Right ventricle myocardium superior (tissue), 1 donor: ENCODE measurements around the gene RFX4. TPM values are rescaled to one million over a fixed set of nuclear protein-coding genes. Genes with fewer than 3 reads are reported as not detected.

ENCODE experiments used
- ATAC-seq: fragments of 200-7000 bp; cut with Tn5 transposase; one replicate; pipeline ENCODE4 v1.9.1; 2020; ENCODE audit warnings: mild to moderate bottlenecking; ENCODE audit not compliant: poor library complexity
- DNase-seq: peaks from one replicate; pipeline ENCODE4 v3.0.0-alpha.2; 2020
- intact Hi-C: fragments of 100-400 bp; cut with DNase I; formaldehyde crosslinking; loops from one replicate; pipeline ENCODE4 v1.11.2; 2022
- total RNA-seq: library from RNA; stranded (reverse); fragmentation: NEBNext Ultra II Directional; extraction: Animal tissue kit (Norgen Biotek cat#: 25700); gene quantifications from one replicate; pipeline ENCODE4 v1.2.1, GENCODE V29; 2021
- donor health status: DM: no; HTN: yes; CAD: no; lungs with severe emphysema.

Gene RFX4
- total RNA-seq, 1 donor from 2014 or later, result not detected

DNA sequence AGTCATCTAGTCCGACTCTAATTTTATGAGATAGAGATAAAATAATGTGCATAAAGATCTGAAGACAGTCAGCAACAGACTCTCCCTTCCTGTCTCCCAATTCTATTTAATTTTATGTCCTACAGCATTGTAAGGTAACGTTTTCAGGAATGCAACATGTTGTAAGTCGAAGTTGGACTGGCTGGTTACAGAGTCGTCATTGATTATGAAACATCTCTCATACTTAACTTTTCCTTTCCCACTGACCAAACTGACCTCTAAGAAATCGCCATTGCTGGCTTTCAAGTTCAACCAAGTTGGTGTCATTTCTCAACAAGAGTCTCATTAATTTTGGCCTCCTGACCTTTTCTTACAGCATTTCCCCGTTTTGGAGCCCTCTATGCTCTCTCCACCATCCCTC, 186.7 kb downstream of the RFX4 start:
- no peak for DNase-seq
- no peak for ATAC-seq
- intact Hi-C loops, result no loop called here

DNA sequence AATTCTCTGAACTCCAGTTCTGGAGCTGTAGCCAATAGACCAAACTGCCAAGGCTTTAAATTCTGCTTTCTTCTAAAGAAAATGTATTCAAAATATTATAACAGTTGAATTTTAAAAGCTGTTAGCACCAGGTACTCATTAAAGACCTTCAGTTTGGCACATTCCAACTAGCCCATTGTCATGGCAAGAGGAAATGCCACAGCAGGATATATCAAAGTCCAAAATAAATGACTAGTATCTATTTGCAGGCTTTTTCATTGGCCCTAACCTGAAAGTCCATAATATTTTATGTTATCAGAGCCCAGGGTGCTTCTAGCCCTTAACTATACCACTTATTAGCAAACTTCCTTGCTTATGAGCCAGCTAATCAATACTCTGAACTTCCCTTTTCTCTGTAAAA, 188.6 kb downstream of the RFX4 start:
- intact Hi-C loops, result loop anchor here (5.0 to 10.0 kb wide), 2 partner anchors 71 to 183 kb away; partner anchors contain the start of gene TMEM263
- ATAC-seq (no peak), DNase-seq (no peak)

DNA sequence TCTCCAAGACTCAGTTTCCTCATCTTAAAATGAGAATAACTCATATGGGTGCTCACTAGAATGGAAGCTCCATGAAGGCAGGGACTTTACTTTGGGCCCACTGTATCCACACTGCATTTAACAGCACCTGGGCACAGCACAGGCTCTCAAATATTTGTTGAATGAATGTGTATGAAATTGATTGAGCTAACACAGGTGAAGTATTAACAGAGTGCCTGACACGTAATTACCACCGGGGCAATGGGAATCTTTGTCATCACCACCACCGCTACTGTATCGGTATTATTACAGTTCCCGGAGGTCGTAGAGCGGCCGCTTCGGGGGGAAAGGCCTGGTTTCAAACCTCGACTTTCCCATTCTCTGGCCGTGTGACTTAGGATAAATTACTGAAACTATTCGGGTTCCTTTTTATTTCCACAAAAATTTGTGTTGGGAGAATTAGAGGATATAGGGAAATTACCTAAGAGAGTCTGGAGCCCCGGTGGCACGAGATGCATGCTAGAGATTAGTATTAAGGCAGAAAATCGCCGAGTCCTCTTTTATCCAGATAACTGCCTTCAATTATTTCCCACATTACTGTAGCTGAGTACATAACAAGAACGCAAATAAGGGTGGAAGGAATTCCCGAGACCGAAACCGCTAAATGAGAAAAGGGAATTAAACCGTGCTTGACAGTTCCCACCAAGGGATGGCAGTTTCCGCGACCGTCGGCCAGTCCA, 190.6 kb downstream of the RFX4 start:
- DNase-seq (no peak), ATAC-seq (no peak)
- intact Hi-C loops, result loop anchor here (5.0 to 10.0 kb wide), 2 partner anchors 69 to 181 kb away; partner anchors contain the start of gene TMEM263

DNA sequence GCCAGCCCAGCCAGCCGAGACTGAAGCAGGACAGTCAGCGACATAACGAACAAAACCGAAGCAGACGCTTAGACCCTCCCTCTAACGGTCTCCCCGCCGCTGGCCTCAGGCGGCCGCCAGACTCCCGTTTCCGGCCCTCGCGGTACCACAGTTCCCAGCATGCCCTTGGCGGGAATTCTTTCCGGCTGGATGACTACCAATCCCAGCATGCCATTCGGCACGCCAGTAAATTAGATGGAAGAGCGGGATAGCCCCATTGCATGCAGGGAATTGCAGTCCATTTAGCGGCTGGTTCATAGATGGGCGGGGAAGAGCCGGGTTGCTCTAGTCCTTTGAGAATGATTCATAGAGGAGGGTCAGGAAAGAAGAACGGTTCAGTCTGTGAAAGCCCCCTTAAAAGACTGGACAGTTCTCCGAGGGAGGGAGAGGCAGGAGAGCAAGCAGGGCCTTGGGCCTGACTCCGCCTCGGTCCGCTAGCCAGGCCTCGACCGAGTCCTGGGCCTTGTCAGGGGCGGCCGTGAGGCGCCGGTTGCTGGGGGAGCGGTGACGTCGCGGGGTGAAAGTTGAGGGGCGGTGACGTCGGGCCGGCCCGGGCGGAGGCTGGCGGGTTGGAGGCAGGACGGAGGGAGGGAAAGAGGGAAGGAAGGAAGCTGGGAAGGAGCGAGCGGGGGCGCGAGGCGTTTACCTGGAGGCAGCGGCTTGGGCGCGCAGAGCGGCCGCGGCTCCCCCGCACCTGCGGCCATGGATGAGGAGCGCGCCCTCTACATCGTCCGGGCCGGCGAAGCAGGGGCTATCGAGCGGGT, 191.4 kb downstream of the RFX4 start, which contains the start of gene RIC8B:
Gene RIC8B, plus strand, starts transcription at position 678 of the 803 bp plus-strand sequence. Its CDS starts 64 bp downstream, at position 742.
- peak; percentile 97 for ATAC-seq
- peak; percentile 95 for DNase-seq
- intact Hi-C loops, result loop anchor here (5.0 to 10.0 kb wide), 2 partner anchors 68 to 181 kb away; partner anchors contain the start of gene TMEM263

DNA sequence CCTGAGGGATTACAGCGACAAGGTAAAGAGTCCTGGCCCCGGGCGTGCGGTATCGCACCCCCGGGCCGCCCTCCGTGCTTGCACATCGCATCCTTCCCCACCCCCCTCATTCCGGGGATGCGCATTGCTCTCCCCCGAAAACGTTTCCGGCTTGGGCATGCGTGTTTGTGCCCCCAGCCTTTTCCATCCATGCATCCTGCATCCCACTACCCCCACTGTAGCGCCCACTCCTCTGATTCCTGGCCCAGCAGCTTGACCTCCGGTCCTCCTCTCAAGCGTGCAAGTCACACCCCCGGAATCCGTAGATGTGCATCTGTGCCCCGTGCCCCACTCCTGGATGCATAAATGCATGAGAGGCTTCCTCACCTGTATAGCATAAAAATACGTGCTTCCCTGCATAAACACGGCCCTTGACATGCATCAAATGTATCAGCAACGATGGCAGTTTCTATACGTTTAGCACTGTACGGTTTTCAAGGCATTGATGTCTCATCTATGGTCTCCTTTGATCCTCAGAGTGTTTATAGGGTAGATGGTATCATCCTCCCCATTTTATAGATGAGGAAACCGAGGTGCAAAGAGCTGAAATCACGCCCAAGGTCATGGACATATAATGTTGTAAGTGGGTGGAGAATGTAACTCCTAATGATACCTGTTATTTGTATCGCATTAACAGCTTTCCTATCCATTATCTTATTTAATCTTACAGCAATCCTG, 192.2 kb downstream of the RFX4 start:
- ATAC-seq, result no peak
- no peak for DNase-seq
- intact Hi-C loops, result loop anchor here (5.0 to 10.0 kb wide), 2 partner anchors 67 to 180 kb away; partner anchors contain the start of gene TMEM263

DNA sequence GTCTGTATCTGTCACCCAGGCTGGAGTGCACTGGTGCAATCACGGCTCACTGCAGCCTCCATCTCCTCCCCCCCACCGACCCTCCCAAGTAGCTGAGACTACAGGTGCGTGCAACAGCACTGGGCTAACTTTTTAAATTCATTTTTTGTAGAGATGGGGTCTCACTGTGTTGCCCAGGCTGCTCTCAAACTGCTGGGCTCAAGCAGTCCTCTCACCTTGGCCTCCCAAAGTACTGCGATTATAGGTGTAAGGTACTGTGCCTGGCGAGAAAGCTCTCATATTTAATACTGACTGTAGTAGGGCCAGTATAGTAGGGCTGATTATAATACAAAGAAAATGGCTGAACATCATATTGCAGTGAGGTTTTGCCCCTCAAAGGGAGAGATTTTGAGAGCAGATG, 194.1 kb downstream of the RFX4 start:
- no peak for DNase-seq
- intact Hi-C loops, result loop anchor here (10.0 kb wide), 1 partner anchor 178 kb away; the partner anchor contains the start of gene TMEM263

DNA sequence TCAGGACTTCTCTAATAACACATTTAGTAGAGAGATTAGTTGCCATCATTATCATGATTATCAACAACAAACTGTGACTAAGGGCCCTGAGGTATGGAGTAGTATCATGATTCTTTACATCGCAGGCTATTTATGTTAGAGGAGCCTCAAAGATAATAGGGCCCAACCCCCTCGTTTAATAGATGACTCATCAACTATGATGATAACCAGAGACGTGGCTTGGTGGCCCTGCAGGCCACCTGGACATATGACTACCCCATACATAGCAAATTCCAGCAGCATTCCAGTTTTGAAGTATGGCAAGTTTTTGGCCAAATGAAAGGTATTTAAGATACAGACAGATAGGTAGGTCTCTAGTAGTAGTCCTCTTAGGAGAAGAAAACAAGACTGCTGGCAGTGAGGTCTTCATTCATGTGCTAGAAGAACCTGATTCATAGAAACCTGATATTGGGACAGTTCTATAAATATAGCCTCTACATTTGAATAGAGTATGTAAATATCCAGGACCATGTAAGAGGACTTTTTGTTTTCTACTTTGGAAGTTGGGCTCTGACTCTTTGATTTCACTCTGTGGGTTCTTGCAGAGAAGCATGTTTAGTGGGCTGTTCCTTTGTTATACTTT, 197.3 kb downstream of the RFX4 start:
- DNase-seq (no peak), ATAC-seq (no peak)
- intact Hi-C loops, result no loop called here

More for the DNA sequence above, 194.1 kb downstream of the RFX4 start:
- no peak for ATAC-seq

DNA sequence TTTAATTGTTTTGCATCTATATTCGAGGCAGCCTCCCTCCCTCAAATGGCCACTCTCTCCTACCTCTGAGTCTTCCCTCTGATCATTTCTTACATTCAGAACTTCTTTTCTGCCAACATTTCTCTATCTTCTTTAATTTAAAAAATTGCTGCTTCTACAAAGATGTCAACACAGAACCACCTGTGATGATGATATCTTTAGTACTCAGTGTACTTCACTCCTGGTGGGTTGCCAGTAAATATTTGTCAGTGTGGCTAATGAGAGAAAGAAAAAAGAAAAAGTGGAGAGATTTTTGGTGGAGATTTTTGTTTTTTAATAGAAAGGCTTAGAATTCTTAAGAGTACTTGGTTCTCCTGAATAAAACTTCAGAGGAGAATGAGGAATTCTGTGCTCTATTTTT, 199.8 kb downstream of the RFX4 start:
- intact Hi-C loops, result no loop called here

DNA sequence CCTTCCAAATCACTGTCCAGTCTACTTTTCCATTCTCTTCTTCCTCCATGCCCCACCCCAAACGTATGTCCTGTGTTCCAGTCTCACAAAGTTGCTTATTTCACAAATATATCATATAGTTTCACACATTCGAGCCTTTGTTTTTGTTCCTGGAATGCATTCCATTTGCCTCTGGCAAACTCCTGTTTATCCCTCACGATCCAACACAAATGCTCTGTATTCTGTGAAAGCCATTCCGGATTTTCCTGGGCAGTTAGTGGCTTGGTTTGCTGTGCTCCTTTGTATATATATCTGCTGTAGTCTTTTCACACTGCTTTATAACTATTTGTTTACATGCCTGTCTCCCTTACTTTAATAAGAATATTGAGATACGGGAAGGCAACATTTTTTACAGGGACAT, 200.7 kb downstream of the RFX4 start:
- intact Hi-C loops, result no loop called here
- no peak for ATAC-seq

More for the DNA sequence above, 199.8 kb downstream of the RFX4 start:
- DNase-seq (no peak), ATAC-seq (no peak)

DNA sequence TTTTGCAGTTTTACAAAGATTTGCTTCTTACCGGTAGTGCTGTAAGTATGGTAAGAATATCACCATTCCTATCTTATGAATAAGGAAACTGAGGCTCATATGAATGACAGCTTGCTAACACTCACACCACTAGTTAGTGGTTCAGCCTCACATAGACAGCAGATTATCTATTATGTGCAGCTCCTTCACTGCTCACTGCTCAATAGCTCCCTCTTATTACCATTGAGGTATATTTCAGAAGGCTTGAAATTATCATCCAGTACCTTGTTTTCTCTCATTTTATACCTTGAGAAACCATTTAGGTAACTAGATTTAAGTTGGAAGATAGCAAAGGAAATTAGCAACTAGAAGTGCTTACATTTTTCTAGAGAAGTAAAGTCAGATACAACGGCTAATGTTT, 207.2 kb downstream of the RFX4 start:
- intact Hi-C loops, result no loop called here
- DNase-seq (no peak), ATAC-seq (no peak)

More for the DNA sequence above, 200.7 kb downstream of the RFX4 start:
- no peak for DNase-seq

DNA sequence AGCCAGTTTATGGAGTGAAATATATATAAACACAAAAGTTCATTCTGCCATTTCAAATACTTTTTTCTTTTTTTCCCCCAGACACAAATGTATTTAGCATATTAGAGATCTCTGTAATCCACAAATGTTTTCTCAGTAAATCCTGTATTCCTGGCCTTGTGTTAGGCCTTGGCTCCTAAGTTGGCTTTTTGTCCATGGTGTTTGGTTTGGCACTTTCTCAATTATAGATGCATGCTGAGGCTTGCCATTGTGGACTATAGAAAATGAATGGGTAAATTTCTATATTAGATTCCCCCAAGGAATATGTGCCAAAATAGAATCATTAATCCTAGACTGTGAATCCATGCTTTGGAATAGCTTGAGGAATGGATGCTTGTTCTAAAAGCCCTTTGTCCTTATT, 208.7 kb downstream of the RFX4 start:
- DNase-seq, result no peak
- no peak for ATAC-seq
- intact Hi-C loops, result no loop called here

DNA sequence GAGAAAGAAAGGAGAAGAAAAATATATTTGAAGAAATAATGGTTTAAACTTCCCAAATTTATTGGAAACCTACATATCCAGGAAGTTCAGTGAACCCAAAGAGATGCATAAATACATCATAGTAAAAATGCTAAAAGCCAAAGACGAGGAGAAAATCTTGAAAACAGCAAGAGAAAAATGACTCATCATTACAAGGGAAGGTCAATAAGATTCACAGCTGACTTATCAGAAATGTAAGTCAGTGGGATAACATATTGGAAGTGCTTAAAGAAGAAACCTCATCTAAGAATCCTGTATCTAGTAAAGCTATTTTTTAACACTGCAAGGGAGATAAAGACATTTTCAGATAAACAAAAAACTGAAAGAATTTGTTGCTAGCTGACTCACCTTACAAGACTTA, 211.6 kb downstream of the RFX4 start:
- intact Hi-C loops, result no loop called here
- ATAC-seq, result no peak

DNA sequence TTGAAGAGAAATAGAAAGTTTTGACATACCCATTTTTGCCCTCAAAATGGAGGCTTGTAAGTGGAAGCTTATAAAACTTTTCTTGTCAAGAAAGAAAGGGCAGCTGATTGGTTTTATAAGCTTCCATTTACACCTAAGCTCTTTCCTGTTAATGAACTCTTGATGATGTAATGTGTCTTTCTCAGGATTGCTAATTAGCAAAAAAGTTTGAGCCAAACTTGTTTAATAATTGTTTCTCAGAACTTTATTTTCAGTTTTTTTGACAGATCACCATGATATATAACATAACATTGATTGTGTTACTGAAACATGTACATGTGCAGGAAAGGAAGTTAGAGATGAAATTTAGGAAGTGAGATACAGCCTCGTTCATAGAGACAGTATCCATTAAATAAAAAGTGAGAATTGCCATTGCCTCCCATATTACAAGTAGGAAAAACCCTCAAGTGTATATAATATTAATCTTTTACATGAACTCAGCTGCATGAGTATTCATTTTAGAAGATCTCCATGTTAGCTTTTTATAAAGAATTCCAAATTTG, 218.4 kb downstream of the RFX4 start:
- no peak for ATAC-seq
- intact Hi-C loops, result no loop called here
- DNase-seq, result no peak

More for the DNA sequence above, 211.6 kb downstream of the RFX4 start:
- DNase-seq, result no peak

DNA sequence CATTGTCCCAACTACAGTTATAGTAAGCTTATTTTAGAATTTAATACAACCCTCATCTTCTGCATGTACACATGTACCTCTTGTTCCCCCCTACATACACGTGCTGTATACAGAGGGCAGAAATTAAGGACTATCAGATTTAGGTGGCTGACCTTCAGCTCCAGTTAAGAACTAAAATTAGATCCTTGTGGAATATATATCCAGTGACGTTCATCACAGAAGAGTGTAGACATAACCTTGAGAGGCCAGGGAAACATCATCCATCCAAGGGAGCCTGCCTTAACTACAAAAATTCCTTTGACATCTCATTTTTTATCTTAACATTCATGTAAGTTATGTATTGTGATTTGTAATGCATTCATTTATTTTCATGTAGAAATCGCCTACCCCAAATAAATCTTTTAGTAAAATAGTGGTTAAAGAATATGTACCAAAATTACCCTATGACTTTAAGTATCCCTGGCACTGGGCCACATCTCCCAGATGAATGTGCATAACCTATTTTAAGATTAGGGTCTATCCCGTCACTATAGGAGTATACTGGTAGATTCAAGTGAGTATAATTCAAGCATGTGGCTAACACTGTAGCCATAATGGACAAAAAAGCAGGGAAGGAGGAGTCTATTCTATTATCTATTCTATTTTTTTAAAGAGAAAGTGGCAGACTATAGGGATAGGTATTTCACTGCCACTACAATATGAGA, 219.2 kb downstream of the RFX4 start:
- peak; percentile 80 for ATAC-seq
- no peak for DNase-seq
- intact Hi-C loops, result no loop called here

DNA sequence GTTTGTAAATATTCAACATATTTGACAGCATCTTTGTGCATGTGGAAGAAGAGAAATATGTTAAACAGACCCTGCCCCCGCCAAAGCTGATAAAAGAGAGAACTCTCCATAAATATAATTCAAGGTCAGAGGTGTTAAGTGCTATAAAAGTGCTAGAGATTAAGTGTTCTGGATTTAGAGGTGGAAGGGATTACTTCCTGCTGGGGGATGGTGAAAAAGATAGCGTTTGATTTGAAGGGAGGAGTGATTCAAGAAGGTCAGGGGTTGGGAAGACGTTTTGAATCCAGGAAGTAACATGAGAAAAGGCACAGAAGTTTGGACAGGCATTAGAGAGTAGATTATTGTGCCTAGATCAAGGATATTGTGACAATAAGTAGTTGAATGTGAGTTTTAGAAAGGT, 221.9 kb downstream of the RFX4 start:
- ATAC-seq, result no peak
- intact Hi-C loops, result no loop called here
- no peak for DNase-seq
